Activated effector memory CD4-positive, alpha-beta T cell treated with anti-CD3 and anti-CD28 coated beads, Interleukin-2, amount 50 U/mL, for 16 hours (primary cell): ENCODE results near the gene MRPS14.
"Not testable (repeated sequence)": the region's sequence is repeated elsewhere in the genome, so short reads cannot be mapped to it uniquely, and the experiment has no call there.

Experiments
- DNase-seq: peaks from one replicate; pipeline ENCODE4 v3.0.0-alpha.2; 2020

Gene MRPS14

GRCh38 chr1:175023043-175023921 is at the start of gene MRPS14:
MRPS14 (minus strand) TSS chr1:175023425; CDS start chr1:175023408, 17 bp downstream.
- peak; percentile 99 for DNase-seq

GRCh38 chr1:175072099-175072951 is 49.1 kb upstream of the MRPS14 start:
- no peak for DNase-seq

DNA sequence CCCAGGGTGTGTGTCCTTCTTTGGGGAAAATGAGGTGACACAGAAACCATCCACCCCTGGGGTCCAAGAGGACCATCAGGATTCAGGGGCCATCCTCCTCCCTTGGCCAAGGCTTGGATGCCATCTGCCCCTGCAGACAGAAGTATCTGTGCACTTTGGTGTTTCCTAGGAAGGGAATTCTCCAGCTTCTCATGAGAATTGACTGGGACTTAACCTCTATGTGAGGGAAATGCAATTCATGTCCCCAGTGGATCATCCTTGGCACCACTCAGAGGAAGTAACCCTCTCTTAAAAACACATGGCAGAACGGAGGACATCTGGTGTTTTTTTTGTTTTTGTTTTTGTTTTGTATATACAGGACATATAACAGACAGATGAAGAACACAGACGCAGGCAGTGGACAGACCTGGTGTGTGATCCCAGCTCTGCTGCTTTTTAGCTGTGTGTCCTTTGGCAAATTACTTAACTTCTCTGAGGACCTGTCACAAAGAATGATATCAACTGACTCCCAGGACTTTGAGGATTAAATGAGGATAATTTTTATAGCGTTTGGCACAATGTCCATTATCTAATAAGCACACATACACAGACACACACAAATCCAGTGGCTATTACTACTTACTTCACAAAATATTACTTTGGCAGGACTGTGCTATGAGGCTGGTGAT is 48.2 kb upstream of the MRPS14 start:
- no peak for DNase-seq

- no peak for DNase-seq
Observed at GRCh38 chr1:175070818-175071217, 47.6 kb upstream of the MRPS14 start.

- DNase-seq = no peak
Observed at GRCh38 chr1:175067362-175068106, 44.3 kb upstream of the MRPS14 start, which contains the start of gene TNN. TNN (plus strand) TSS chr1:175067833; CDS start chr1:175077419, 9,586 bp downstream.

DNA sequence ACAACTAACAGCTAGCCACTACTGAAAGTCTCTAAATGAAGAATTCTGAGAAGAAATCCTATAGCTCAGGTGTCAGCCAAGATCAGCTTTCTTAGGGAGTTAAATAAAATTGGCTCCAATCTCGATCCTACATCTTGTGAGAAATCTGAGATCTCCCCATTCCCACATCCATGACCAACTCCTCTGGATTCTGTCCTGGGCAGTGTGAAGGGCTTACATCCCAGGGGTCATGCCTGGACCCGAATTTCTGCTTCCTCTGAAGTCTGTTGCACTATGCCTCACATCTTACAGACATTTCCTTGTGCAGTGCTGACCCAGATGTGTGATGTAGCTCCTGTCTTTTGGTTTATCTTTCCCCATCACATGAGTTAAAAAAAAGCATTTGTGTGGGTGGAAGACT is 39.6 kb upstream of the MRPS14 start:
- no peak for DNase-seq

GRCh38 chr1:175062339-175062738 is 39.1 kb upstream of the MRPS14 start:
- no peak for DNase-seq

- DNase-seq = no peak
Observed at GRCh38 chr1:175054736-175055135, 31.5 kb upstream of the MRPS14 start.

DNA sequence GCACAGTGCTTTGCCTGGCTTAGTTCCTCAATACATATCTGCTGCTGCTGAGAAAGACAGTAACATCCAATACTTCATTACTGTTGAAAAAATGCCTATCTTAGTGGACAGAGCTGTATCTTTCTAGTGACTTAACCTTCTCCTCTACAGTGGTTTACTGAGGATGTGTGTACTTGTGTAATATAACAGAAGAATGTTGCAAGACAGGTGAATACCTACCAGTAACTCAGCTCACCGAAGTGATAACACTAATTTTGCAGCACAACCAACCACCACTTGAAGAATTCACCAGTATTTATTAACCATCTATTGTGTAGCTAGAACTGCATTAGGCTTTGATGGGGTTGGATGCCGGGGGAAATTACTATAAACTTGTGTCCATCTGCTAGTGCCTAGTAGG is 27.8 kb upstream of the MRPS14 start:
- DNase-seq = no peak

GRCh38 chr1:175045519-175045918 is 22.3 kb upstream of the MRPS14 start:
- DNase-seq = no peak

DNA sequence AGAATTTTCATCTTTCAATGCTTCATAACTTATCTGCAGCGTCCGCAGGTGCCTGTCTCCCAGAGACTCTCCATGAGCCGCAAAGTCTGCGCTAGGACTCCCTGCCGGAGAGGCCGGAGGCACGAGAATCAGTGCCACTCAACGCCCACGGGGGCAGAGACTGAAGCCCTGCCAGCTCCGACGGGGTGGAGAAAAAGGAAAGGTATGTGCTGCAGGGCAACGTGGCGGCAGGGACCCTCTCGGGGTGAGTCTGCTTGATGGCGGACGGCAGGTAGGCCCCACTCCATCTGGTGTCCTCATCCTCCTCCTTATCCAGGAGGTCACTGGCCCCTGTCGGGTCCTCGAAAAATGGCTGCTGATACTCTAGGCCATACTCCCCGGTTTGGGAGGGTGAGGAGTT is 21.9 kb upstream of the MRPS14 start:
- DNase-seq = no peak

DNA sequence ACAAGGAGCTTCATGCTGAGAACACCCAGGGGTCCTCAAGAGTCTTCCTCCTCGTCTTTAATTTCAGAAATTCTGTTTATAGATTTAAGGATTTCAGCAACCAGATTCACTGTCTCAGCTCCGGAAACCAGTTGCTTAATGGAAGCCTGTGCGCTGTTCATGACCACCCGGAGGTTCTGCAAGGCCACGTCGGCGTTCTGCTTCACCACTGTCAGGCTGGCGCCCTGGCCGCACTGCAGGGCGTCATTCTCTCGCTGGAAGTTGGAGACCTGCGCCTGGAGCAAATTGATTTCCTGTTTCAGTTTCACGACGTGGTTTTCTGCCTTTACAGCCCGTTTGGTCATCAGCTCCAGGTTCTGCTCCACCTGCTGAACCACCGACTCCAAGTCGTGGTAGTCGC is 21.4 kb upstream of the MRPS14 start:
- DNase-seq = not testable (repeated sequence)

- DNase-seq = no peak
Observed at GRCh38 chr1:175043824-175044223, 20.6 kb upstream of the MRPS14 start.

DNA sequence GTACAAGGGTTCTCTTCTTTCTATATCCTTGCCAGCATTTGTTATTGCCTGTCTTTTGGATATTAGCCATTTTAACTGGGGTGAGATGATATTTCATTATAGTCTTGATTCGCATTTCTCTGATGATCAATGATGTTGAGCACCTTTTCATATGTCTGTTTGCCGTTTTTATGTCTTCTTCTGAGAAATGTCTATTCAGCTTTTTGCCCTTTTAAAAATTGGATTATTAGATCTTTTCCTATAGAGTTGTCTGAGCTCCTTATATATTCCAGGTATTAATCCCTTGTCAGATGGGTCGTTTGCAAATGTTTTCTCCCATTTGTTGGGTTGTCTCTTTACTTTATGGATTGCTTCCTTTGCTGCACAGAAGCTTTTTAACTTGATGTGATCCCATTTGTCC is 19.4 kb upstream of the MRPS14 start:
- DNase-seq = no peak

- no peak for DNase-seq
Observed at GRCh38 chr1:175040324-175040879, 17.2 kb upstream of the MRPS14 start.

GRCh38 chr1:175037416-175037815 is 14.2 kb upstream of the MRPS14 start:
- DNase-seq = no peak

- DNase-seq = no peak
Observed at GRCh38 chr1:175036476-175036875, 13.3 kb upstream of the MRPS14 start.

GRCh38 chr1:175035865-175036264 is 12.6 kb upstream of the MRPS14 start:
- no peak for DNase-seq

- DNase-seq = no peak
Observed at GRCh38 chr1:175034775-175035174, 11.6 kb upstream of the MRPS14 start.

- no peak for DNase-seq
Observed at GRCh38 chr1:175033953-175034352, 10.7 kb upstream of the MRPS14 start.

DNA sequence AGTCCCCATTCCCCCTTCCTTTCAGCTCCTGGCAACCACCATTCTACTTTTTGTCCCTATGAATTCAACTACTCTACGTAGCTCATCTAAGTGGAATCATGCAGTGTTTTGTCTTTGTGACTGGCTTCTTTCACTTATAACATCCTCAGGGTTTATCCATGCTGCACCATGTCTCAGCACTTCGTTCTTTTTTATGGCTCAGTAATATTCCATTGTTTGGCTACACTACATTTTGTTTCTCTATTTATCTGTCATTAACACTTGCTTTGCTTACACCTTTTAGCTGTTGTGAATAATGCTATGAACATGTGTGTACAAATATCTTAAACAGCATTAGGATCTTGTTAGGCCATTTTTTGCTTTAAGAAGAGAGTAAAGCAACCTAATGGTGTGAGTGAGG is 1.5 kb upstream of the MRPS14 start:
- DNase-seq = no peak

GRCh38 chr1:175023922-175024242 is 657 bp upstream of the MRPS14 start:
- not testable (repeated sequence) for DNase-seq
